Skin epidermis (tissue), 12 donors: ENCODE measurements around the gene NFATC3.
A peak's percentile ranks its signal among the peaks of the same experiment; 100 is the strongest.

Source experiments
- H3K27ac ChIP-seq, 21 experiments: fragments of 200-600 bp; sonication (generic) in 11 of 21; one replicate each; pipeline ENCODE4 v1.5.0; 2020; ENCODE audit warnings: mild to moderate bottlenecking in 3 of 21, inconsistent platforms in 2 of 21, moderate library complexity in 2 of 21
- H3K4me3 ChIP-seq, 7 experiments: fragments of 200-600 bp; sonication (generic) in 2 of 7; one replicate each; pipeline ENCODE4 v1.5.0; 2020; ENCODE audit warnings: inconsistent platforms in 2 of 7, mild to moderate bottlenecking in 2 of 7, moderate library complexity in 1 of 7

The NFATC3 gene

DNA sequence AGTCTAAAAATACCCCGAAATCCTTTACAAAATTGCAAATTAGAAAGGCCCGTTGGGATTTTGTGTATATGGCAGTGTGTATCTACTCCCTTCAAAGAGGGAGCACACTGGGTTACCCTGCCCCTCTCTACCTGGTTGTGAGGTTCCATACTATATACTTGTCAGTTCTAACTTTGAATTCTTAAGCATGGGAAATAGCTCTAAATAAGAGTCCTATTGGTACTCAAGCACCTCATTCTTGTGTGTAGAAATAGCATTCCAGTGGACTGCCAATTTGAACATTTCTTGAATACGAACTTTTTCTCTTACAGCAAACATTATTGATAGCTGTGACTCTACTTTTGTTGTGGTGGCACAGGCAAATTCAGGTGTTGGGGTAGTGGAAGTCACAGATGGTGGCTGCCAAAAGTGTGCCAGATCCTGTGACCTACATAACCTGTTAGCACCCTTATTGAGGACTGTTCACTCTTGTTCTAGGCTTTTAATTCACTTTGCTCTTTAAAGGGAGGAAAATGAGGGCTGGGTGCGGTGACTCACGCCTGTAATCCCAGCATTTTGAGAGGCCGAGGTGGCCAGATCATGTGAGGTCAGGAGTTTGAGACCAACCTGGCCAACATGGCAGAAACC lies 134.7 kb downstream of the NFATC3 start:
- no peak overlapping the region for H3K4me3 ChIP-seq

DNA sequence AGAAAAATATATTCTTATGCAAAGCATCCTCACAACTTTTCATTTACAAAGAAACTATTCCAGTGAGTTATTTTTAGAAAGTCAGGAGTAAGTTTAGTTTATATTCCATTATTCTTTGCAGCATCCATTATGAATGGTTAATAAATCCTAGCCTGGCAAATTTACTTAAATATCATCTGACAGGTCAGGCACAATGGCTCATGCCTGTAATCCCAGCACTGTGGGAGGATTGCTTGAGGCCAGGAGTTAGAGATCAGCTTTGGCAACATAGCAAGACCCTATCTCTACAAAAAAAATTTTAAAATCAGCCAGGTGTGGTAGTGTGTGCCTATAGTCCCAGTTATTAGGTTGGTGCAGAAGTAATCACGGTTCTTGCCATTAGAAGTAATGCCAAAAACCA lies 137.9 kb downstream of the NFATC3 start:
- Histone ChIP-seq H3K27ac (no peak overlapping the region), H3K4me3 (no peak overlapping the region)

More for the DNA sequence above, 134.7 kb downstream of the NFATC3 start:
- no peak overlapping the region for H3K27ac ChIP-seq

DNA sequence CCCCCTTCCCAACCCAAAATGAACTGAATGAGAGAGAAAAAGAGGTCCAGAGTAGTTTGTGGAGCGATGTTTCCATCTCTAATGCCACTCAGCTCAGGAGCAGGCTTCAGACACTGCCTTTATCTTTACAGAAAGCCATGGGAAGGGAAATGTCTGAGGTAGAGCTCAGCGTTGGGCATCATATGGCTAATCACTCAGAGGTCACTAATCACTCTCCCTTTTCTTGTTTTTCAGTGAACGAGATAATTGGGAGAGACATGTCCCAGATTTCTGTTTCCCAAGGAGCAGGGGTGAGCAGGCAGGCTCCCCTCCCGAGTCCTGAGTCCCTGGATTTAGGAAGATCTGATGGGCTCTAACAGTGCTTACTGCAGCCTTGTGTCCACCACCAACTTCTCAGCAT lies 140.9 kb downstream of the NFATC3 start:
- H3K27ac ChIP-seq, result no peak overlapping the region
- no peak overlapping the region for H3K4me3 ChIP-seq

DNA sequence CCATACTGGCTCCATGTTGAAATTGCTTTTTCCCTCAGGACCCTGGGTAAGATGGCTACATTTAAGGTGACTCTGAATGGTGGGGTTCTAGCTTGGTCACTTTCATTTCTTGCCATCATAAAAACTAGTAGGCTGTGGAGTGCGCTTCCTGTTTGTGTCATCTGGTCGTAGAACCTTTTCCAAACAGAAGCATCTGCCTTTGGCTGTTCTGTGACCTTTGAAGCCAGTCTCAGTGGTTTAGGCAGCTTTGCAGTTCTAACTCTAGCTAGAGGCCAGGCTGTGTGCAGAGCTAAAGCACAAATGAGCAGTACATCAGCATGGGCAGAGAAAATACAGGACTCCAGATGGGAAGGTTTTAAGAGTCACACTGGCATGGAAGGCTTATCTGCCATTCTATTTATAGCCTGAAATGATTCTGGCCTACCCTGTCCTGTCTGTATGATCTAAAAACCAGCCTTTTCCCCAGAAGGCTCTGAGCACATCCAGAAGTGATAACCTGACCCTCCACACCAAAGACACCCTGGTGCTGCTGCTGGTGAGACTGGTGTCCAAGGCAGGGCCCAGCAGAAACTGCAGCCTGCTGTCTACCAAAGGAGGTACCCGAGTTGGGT lies 142.1 kb downstream of the NFATC3 start:
- H3K27ac ChIP-seq, result peak overlapping the region in 5 of 21 experiments; percentile 15 to 37 (median 18)
- no peak overlapping the region for H3K4me3 ChIP-seq

DNA sequence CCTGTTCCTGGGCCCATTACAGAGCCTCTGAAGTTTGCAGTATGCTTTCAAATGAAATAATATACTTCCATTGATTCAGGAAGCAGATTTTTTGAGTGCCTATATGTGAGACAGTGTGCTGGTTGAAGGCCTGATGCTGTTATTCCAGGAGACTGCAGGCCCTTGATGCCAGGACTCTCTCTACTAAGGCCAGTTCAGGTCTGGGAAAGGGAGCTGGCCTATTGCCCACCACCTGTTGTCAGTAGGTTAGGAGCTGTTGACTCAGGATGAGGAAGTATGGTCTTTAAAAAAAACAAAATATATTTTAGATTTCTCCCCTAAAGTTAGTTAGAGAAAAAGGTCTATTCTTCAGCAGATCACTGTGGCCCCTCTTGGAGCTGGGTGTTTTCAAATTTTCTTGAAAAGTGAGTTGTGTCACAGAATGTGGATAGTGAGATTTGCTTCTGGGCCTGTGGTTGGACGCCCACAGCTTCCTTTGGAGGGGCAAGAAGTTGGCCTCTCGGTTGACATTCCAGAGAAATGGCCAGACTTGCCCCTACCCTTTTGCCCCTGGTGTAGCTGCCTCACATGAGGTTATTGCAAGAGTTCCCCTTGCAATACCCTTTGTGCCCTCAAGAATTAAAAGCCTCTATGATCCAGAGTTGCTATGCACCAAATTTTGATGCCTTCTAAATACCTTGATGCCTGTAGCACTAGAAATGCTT lies 142.8 kb downstream of the NFATC3 start:
- no peak overlapping the region for H3K4me3 ChIP-seq
- H3K27ac ChIP-seq, result peak overlapping the region in 5 of 21 experiments; percentile 4 to 37 (median 16)

DNA sequence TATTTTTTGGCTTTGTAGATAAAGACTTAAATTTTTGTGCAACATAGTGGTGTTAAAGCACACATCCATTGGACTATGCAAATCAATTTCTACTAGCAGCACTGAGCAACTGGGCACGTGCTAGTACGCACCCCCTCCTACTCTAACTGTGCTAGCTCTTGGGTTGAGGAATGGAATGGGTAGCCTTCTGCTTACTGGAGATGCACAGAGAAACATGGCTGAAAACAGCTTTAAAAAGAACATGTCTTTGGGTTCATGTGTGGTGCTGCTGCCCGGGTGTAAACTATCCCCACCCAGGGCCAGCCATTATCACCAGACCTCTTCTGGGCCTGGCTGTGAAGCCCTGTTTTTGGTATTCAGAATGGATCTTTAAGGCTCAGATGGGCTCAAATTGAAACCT lies 143.5 kb downstream of the NFATC3 start:
- Histone ChIP-seq H3K4me3 (no peak overlapping the region), H3K27ac (peak overlapping the region in 2 of 21 experiments; percentile 4 to 24)

DNA sequence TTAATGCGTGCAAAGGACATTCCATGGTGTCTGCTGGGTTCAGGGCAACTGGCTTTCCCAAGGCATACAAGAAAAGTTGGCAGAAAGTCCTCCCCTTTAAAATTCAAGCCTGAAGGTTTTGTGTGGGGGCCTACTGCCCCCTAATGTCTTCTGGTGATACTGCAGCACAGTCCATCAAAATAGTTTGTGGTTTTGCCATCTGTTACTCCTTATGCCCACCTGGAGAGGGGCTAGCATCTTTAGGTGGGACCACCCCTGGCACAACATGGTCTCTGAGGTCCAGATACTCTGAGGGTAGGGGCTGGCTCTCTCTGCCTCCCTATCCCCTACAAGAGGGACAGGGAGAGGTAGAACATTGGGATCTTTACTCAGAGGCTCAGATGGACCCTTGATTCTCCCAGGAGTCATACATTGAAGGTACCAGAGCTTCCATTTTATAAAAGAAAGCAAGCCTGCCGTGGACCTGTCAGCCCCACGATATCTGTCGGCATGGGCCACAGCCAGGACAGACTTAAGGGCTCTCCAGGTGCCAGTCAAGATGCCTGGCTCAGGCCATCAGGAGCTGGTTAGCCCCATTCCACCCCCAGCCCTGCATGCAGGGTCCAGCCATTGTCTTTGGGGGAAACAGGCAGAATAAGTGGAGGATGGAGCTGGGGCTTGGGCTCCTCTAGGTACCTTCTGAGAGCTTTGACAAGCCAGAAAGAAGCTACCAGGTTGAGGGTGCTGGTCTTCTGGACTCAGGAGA lies 144.4 kb downstream of the NFATC3 start:
- no peak overlapping the region for H3K27ac ChIP-seq

DNA sequence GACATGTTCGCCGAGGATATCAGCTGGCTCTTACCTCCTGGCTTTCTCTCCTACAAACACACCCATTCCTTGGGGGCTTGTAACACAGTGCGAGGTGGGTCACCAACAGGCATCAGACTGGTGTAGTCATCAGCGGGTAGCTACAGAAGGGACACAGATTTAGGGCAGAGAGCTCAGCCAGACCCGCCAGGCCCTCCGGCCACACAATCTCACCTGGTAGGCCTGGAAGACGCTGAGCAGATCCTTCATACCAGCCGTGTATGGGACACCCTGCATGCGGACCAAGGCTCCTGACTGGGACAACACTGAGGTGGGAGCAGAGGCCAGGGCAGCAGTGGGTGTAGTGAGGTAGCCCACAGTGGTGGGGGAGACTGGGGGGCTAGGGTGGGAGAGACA lies 145.0 kb downstream of the NFATC3 start:
- H3K4me3 ChIP-seq, result no peak overlapping the region
- H3K27ac ChIP-seq, result no peak overlapping the region

More for the DNA sequence above, 144.4 kb downstream of the NFATC3 start:
- H3K4me3 ChIP-seq, result no peak overlapping the region

DNA sequence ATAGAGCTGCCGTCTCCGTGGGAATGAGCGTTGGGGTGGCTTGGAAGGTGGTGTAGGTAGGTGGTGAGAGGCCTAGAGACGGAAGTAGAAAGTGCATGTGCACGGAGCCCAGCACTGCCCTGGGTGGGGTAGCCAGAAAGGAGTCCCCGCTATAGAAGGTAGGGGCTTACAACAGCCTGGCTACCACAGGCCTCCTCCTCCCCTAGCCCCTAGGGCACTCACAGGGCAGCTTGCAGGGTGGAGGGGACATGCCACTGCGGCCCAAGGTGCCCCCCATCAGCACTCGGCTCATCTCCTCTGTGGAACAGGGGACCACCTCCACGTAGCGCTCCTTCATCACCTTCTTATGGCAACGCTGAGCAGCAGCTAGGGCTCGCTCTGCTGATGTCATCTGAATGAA lies 145.8 kb downstream of the NFATC3 start:
- Histone ChIP-seq H3K27ac (no peak overlapping the region), H3K4me3 (no peak overlapping the region)

DNA sequence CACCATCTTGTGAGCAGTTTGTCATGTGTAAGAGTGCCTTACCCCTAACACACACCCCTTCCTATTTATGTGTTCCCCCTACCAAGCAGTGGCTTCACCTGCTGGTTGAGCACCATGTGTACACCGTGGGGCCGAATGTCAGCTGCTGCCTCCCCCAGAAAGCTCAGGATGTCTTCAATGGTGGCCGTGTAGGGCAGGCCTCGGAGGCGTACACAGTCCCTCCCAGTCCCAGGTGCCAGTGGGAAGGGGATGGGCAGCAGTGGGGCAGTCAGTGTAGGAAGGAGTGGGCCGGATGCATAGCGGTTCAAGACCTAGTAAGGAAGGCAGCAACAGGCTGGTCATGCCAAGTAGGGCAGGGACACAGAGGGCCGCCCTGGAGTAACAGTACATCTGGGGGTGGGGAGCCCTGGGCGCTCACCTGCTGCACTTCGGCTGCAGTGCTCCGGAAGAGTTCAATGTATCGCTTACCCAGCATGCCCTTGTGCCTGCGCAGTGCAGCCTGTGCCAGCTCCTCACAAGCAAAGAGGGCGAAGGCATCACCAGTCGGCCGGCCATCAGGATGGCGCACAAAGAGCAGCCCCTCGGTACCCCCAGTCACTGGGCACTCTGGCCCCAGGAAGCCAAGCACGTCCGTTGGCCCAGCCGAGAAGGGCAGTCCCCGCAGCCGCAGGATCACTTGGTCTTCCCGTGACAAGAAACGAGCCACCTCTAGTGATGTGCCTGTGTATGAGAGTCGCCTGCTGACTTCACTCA lies 146.4 kb downstream of the NFATC3 start:
- no peak overlapping the region for H3K27ac ChIP-seq
- H3K4me3 ChIP-seq, result no peak overlapping the region

DNA sequence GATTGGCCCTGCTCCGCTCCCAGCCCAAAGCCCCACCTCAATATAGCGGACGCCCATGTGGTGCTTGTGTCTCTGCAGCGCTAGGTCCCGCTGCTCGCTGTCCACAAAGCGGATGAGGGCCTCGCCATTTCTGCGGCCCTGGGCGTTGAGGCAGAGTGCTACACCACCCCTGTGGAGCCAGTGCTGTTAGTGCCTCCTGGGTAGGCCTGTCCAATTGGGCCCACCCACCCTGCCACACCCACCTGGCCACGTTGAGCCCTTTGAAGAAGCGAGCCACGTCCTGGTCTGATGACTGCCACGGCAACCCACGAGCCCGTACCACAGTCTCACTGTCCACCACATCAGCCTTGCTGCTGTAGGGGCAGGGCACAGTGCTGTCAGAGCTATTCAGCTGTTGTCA lies 147.2 kb downstream of the NFATC3 start:
- Histone ChIP-seq H3K4me3 (no peak overlapping the region), H3K27ac (peak overlapping the region in 1 of 21 experiments; percentile 36)

DNA sequence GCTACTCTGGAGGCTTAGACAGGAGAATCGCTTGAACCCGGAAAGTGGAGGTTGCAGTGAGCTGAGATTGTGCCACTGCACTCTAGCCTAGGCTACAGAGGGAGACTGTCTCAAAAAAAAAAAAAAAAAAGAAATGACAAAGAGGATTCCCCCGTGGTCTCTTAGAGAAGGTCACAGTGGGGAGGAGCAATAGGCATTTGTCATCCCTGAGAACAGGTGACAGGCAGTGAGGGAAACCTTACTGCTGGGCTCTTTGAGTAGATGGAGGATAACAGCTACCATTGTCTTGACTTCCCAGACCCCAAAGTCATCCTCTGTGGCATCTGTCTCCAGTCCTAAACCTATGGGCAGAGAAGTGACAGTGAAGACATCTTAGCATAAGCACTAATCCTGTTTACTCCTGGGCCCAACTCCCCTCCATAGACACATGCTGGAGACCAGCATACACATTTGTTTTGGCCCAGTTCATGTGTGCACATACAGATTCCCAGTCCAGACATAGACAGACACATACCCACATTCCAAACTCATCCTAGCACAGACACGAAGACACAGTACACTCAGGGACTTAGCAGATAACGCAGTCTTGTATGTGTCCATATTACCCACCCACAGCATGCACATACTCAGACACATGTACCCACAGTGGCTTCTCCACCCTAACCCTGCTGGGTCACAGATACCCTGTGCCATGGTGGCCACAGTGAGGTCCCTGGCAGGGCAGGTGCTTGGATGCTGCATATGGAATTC lies 148.1 kb downstream of the NFATC3 start:
- H3K27ac ChIP-seq, result peak overlapping the region in 16 of 21 experiments; percentile 8 to 96 (median 80)
- H3K4me3 ChIP-seq, result peak overlapping the region in 5 of 7 experiments; percentile 5 to 67 (median 50)

DNA sequence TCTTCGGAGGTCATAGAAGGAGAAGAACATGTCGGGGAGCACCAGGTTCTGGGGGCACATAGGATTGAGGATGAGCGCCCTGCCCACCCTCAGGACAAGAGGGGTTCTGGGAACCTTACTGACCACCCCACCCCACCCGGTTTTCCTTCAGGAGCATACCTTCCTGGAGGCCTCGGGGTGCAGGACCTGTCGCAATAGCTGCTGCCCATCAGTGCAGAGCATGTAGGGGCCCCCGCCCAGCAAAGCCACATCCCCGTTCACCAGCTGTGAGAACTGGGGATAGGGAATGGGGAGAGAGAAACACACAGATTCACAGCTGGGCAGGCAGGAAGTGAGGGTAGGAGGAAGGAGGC lies 148.6 kb downstream of the NFATC3 start:
- Histone ChIP-seq H3K27ac (peak overlapping the region in 16 of 21 experiments; percentile 8 to 96 (median 80)), H3K4me3 (peak overlapping the region in 5 of 7 experiments; percentile 5 to 67 (median 50))

DNA sequence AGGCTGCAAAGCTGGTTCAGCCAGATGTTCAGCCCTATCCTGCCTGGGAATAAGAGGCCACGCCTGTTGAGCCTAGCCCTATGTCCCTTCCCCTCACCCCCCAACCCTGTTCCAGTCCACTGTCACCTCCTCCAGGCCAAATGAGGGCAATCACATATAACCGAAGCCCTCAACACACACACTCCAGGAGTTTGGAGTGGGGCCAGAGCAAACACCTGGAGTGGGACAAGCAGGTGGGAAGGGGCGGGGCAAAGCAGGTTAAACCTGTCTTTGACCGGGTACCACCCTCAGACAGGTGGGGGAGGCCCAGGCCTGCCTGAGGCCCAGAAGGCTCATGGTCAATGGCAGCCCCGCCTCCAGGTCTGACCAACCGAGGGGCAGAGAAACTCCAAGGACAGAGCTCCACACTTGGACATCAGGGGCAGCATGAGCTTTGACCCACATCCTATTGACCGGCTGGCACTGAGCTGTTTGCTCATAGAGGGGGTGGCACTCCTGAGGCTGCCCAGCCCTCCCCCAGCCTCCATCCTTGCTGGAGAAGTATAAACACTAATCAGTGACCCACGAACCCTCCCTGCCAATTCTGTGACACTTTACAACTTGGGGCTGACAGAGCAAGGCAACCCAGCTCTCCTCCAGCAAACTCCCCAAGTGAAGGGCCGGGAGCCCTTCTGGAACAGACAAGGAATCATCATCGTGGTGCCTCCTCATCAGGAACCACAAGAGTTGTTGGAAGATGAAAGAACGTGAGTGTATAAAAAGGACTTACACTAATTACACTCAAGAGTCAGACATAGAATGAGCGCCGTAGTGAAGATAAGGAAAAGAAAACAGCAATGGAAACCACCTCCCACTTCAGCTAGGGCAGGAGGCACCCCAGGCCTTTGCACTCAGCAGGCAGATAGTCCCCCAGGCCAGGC lies 149.3 kb downstream of the NFATC3 start:
- peak overlapping the region; percentile 43 to 67 (median 50) for H3K4me3 ChIP-seq
- peak overlapping the region in 19 of 21 experiments; percentile 70 to 96 (median 86) for H3K27ac ChIP-seq

DNA sequence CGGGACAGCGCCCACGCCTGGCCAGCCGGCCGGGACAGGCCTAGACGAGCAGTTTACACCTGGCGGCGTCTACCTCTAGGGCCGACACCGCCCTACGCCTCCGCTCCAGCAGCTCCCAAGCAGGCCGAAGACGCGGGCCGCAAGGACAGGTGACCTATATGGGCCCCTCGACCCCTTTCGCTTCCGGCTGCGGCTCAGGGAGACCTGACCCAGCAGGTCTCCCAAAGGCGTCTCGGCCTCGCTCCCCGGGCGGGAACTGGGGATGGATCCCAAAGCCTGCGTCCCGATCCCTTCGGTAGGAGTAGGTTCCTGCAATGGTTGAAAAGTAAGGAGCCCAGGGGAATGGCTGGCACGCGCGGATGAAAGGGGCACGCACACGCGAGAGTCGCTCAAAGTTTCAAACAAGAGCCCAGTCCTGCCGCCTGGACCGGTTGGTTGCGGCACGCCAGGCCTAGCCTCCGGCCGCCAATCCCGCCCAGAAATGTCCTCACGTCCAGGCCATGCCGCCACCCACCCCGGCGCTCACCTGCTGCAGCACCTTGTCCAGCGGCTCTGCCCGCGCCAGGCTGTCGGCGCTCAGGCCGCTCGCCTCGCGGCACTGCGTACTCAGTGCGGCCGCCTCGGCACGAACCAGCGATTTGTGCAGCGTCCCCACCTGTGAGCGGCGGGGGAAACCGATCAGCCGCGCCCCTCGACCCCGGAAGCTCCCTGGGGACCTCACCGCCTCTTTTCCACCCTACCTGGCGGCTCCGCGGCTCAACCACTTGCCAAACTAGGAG lies 150.1 kb downstream of the NFATC3 start:
- peak overlapping the region; percentile 43 to 67 (median 50) for H3K4me3 ChIP-seq

DNA sequence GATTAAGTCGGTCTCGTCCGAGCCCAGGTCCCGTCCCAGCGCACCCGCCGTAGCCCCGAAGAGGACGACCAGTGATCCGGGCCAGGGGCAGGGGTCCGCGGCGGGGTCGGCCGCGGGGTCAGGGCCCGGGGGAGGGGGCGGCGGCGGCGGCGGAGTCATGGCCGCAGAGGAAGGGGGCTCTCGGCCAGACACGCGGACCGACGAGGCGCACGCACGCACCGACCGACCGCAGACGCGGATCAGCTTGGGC lies 150.6 kb downstream of the NFATC3 start, which contains the start of gene ESRP2:
Gene ESRP2, minus strand, starts transcription at position 241 of the 250 bp plus-strand sequence. Its CDS starts 82 bp downstream, at position 159.
- H3K27ac ChIP-seq, result peak within 1 kb of the TSS; percentile 50 to 96 (median 86)
- H3K4me3 ChIP-seq, result peak within 1 kb of the TSS; percentile 43 to 67 (median 50)

More for the DNA sequence above, 150.1 kb downstream of the NFATC3 start:
- H3K27ac ChIP-seq, result peak overlapping the region; percentile 16 to 96 (median 85)
